ENCODE results near the gene SRP14.

DNA sequence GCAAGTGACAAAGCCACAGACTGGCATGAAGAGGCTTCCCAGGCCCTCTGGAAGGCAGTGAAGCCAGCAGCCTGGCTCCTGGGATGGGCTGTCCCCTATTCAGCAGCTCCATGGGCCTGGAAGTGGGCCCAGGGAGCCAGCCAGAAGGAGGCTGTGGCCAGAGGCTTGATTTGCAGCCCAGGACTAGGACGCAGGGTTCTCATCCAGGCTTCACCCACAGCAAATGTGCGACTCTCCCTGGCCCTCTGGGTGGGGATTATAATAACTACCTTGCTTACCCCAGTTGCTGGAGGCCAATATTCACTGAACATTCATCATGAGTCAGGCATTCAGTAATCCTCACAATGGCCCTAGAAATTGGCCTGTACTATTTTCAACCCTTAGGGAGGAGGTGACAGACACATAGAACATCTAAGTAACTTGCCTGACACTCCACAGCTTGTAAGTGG, 24.6 kb upstream of the SRP14 start:
- TF ChIP-seq, protein P1, sequence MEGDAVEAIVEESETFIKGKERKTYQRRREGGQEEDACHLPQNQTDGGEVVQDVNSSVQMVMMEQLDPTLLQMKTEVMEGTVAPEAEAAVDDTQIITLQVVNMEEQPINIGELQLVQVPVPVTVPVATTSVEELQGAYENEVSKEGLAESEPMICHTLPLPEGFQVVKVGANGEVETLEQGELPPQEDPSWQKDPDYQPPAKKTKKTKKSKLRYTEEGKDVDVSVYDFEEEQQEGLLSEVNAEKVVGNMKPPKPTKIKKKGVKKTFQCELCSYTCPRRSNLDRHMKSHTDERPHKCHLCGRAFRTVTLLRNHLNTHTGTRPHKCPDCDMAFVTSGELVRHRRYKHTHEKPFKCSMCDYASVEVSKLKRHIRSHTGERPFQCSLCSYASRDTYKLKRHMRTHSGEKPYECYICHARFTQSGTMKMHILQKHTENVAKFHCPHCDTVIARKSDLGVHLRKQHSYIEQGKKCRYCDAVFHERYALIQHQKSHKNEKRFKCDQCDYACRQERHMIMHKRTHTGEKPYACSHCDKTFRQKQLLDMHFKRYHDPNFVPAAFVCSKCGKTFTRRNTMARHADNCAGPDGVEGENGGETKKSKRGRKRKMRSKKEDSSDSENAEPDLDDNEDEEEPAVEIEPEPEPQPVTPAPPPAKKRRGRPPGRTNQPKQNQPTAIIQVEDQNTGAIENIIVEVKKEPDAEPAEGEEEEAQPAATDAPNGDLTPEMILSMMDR (IDR thresholded peaks at IDR 0.05; ENCODE audit: low read depth, low read length): no peak
- no peak for TF ChIP-seq POLR2A (IDR thresholded peaks at IDR 0.05; ENCODE audit: extremely low read depth, insufficient read length)

Data from NB4 (cell line).